Ectodermal cell (in vitro differentiated cells): Measurements from ENCODE around the gene PCDH10.

ENCODE experiments used
- H3K27ac ChIP-seq: 2 replicates; pipeline ENCODE4 v1.7.0; 2013; ENCODE audit warnings: mild to moderate bottlenecking, low read depth, low read length; ENCODE audit not compliant: insufficient read depth, poor library complexity, severe bottlenecking
- H3K27me3 ChIP-seq: 2 replicates; pipeline ENCODE4 v1.7.0; 2013; ENCODE audit warnings: mild to moderate bottlenecking, low read length; ENCODE audit not compliant: insufficient read depth, control insufficient read depth, poor library complexity, severe bottlenecking
- H3K36me3 ChIP-seq: one replicate; pipeline ENCODE4 v1.7.0; 2013; ENCODE audit warnings: low read length; ENCODE audit not compliant: control insufficient read depth, insufficient read depth
- H3K4me1 ChIP-seq: one replicate; pipeline ENCODE4 v1.7.0; 2013; ENCODE audit warnings: low read length; ENCODE audit not compliant: control insufficient read depth, insufficient read depth
- H3K4me3 ChIP-seq: 2 replicates; pipeline ENCODE4 v1.7.0; 2013; ENCODE audit warnings: low read depth, low read length, control low read depth; ENCODE audit not compliant: insufficient read depth
- H3K9me3 ChIP-seq: 2 replicates; pipeline ENCODE4 v1.7.0; 2013; ENCODE audit warnings: mild to moderate bottlenecking, low read length, moderate library complexity; ENCODE audit not compliant: control insufficient read depth
- WGBS, 2 experiments: methylation state at CpG; one replicate each; pipeline ENCODE4 v1.1.7; 2013; ENCODE audit warnings: missing lambda C conversion rate in 2 of 2; 5-methylcytosine and 5-hydroxymethylcytosine counted together

Gene PCDH10

DNA sequence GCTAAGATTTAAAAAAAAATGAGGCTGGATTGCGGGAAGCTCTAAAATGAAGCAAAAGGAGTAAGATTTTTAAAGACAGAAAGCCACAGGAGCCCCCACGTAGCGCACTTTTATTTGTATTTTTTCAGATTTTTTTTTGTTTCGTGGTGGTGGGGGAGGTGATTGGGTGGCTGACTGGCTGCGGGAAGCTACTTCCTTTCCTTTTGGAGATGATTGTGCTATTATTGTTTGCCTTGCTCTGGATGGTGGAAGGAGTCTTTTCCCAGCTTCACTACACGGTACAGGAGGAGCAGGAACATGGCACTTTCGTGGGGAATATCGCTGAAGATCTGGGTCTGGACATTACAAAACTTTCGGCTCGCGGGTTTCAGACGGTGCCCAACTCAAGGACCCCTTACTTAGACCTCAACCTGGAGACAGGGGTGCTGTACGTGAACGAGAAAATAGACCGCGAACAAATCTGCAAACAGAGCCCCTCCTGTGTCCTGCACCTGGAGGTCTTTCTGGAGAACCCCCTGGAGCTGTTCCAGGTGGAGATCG lies 908 bp downstream of the PCDH10 start:
- Histone ChIP-seq H3K9me3 (no peaks in the 10 kb centered on the region), H3K36me3 (no peaks in the 10 kb centered on the region), H3K27ac (no peak overlapping the region), H3K4me3 (peak overlapping the region; percentile 46), H3K4me1 (peaks cover 32% of the 10 kb centered on the region), H3K27me3 (peaks cover 85% of the 10 kb centered on the region)
- WGBS, 2 experiments: 2 to 4% methylated on average over 17 of the region's 17 CpGs

DNA sequence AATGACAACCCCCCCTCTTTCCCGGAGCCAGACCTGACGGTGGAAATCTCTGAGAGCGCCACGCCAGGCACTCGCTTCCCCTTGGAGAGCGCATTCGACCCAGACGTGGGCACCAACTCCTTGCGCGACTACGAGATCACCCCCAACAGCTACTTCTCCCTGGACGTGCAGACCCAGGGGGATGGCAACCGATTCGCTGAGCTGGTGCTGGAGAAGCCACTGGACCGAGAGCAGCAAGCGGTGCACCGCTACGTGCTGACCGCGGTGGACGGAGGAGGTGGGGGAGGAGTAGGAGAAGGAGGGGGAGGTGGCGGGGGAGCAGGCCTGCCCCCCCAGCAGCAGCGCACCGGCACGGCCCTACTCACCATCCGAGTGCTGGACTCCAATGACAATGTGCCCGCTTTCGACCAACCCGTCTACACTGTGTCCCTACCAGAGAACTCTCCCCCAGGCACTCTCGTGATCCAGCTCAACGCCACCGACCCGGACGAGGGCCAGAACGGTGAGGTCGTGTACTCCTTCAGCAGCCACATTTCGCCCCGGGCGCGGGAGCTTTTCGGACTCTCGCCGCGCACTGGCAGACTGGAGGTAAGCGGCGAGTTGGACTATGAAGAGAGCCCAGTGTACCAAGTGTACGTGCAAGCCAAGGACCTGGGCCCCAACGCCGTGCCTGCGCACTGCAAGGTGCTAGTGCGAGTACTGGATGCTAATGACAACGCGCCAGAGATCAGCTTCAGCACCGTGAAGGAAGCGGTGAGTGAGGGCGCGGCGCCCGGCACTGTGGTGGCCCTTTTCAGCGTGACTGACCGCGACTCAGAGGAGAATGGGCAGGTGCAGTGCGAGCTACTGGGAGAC lies 1.6 kb downstream of the PCDH10 start:
- peaks cover 32% of the 10 kb centered on the region for H3K4me1 ChIP-seq
- no peaks in the 10 kb centered on the region for H3K36me3 ChIP-seq
- peaks cover 84% of the 10 kb centered on the region for H3K27me3 ChIP-seq
- peak overlapping the region; percentile 46 for H3K4me3 ChIP-seq
- no peak overlapping the region for H3K27ac ChIP-seq
- 1% methylated on average over 63 of the region's 63 CpGs for WGBS, 2 experiments
- no peaks in the 10 kb centered on the region for H3K9me3 ChIP-seq

DNA sequence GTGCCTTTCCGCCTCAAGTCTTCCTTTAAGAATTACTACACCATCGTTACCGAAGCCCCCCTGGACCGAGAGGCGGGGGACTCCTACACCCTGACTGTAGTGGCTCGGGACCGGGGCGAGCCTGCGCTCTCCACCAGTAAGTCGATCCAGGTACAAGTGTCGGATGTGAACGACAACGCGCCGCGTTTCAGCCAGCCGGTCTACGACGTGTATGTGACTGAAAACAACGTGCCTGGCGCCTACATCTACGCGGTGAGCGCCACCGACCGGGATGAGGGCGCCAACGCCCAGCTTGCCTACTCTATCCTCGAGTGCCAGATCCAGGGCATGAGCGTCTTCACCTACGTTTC lies 2.2 kb downstream of the PCDH10 start:
- Histone ChIP-seq H3K27ac (no peak overlapping the region), H3K36me3 (no peaks in the 10 kb centered on the region)
- WGBS, 2 experiments: 0% methylated on average over 31 of the region's 31 CpGs

DNA sequence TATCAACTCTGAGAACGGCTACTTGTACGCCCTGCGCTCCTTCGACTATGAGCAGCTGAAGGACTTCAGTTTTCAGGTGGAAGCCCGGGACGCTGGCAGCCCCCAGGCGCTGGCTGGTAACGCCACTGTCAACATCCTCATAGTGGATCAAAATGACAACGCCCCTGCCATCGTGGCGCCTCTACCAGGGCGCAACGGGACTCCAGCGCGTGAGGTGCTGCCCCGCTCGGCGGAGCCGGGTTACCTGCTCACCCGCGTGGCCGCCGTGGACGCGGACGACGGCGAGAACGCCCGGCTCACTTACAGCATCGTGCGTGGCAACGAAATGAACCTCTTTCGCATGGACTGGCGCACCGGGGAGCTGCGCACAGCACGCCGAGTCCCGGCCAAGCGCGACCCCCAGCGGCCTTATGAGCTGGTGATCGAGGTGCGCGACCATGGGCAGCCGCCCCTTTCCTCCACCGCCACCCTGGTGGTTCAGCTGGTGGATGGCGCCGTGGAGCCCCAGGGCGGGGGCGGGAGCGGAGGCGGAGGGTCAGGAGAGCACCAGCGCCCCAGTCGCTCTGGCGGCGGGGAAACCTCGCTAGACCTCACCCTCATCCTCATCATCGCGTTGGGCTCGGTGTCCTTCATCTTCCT lies 2.7 kb downstream of the PCDH10 start:
- peaks cover 74% of the 10 kb centered on the region for H3K27me3 ChIP-seq
- no peaks in the 10 kb centered on the region for H3K36me3 ChIP-seq
- H3K4me1 ChIP-seq: peaks cover 32% of the 10 kb centered on the region
- no peaks in the 10 kb centered on the region for H3K9me3 ChIP-seq
- peak overlapping the region; percentile 46 for H3K4me3 ChIP-seq
- WGBS, 2 experiments: 0 to 1% methylated on average over 62 of the region's 62 CpGs
- no peak overlapping the region for H3K27ac ChIP-seq

More for the DNA sequence above, 2.2 kb downstream of the PCDH10 start:
- Histone ChIP-seq H3K4me1 (peaks cover 32% of the 10 kb centered on the region), H3K27me3 (peaks cover 78% of the 10 kb centered on the region), H3K9me3 (no peaks in the 10 kb centered on the region), H3K4me3 (peak overlapping the region; percentile 46)

DNA sequence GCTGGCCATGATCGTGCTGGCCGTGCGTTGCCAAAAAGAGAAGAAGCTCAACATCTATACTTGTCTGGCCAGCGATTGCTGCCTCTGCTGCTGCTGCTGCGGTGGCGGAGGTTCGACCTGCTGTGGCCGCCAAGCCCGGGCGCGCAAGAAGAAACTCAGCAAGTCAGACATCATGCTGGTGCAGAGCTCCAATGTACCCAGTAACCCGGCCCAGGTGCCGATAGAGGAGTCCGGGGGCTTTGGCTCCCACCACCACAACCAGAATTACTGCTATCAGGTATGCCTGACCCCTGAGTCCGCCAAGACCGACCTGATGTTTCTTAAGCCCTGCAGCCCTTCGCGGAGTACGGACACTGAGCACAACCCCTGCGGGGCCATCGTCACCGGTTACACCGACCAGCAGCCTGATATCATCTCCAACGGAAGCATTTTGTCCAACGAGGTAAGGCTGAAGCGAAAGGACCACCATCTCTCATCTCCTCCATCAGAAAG lies 3.3 kb downstream of the PCDH10 start:
- 1% methylated on average over 26 of the region's 26 CpGs for WGBS, 2 experiments
- peaks cover 69% of the 10 kb centered on the region for H3K27me3 ChIP-seq
- peaks cover 32% of the 10 kb centered on the region for H3K4me1 ChIP-seq
- no peak overlapping the region for H3K27ac ChIP-seq
- H3K4me3 ChIP-seq: peak overlapping the region; percentile 46
- no peaks in the 10 kb centered on the region for H3K36me3 ChIP-seq
- H3K9me3 ChIP-seq: no peaks in the 10 kb centered on the region

DNA sequence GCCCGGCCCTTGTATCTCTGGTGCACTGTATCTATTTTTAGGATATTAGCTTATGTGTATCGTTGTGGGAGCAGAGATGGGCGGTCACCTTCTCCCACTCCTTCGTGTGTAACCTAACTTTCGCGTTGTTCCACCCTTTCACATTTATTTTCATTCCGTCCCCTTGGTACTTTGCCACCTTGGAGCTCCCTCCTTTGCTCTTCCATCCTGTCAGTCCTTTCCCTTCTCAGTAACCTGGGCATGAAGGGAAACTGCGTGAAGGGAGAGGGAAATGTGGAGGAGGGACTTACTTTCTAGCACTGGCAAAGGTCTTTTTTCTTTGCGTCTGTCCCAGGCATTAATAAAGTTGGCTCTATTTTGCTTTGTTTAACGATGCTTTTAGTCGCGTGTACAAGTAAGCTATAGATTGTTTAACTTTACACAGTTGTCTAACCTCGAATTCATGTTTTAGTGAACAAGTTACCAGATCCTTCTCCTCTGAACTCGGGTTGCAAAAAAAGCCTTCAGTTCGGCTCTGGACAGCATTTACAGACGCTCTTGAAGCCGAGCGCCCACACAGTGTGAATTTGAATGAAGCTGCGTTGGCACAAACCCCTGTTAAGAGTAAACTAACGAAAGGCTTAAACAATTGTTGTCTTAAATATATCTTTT lies 3.9 kb downstream of the PCDH10 start:
- peaks cover 63% of the 10 kb centered on the region for H3K27me3 ChIP-seq
- no peaks in the 10 kb centered on the region for H3K9me3 ChIP-seq
- H3K36me3 ChIP-seq: no peaks in the 10 kb centered on the region
- peaks cover 32% of the 10 kb centered on the region for H3K4me1 ChIP-seq
- no peak overlapping the region for H3K27ac ChIP-seq
- peak overlapping the region; percentile 46 for H3K4me3 ChIP-seq
- WGBS, 2 experiments: 2 to 6% methylated on average over 18 of the region's 20 CpGs

DNA sequence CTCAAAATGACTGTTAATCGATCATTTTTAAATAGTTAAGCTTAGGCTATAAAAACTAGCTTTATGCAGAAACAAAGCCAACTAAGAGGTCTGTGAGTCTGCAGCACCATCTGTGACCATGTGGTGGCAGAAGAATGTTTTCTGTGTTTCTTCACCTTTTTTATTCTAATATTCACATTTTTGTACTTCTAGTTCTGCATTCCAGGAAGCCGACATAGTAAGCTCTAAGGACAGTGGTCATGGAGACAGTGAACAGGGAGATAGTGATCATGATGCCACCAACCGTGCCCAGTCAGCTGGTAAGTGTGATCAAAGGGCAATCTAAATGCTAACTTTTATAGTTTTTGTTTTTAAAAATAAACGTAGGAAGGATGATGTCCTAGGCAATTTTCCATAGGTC lies 5.6 kb downstream of the PCDH10 start:
- Histone ChIP-seq H3K4me3 (no peak overlapping the region), H3K9me3 (no peaks in the 10 kb centered on the region), H3K27ac (no peak overlapping the region), H3K4me1 (peaks cover 27% of the 10 kb centered on the region), H3K36me3 (no peaks in the 10 kb centered on the region), H3K27me3 (peaks cover 45% of the 10 kb centered on the region)
- 63 to 65% methylated on average over 4 of the region's 4 CpGs for WGBS, 2 experiments

DNA sequence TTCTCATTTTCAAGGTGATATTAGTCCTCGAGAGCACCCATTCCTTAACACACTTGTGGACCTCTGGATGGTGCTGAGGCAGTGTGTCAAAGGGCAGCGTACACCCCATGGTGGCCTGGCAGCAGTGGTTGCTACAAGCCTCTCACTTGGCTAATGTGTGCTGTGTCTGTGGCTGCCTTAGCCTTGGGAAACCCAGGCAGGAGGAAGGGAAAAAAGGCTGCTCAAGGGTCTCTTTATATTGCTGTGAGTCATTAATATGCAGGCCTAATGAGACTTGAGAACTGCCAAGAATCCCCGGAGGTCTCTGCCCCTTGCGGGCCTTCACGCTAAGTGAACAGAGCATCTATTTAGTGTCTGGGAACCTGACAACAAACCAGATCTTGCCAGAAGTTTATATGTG lies 7.0 kb downstream of the PCDH10 start:
- WGBS, 2 experiments: 83 to 85% methylated on average over 5 of the region's 5 CpGs

DNA sequence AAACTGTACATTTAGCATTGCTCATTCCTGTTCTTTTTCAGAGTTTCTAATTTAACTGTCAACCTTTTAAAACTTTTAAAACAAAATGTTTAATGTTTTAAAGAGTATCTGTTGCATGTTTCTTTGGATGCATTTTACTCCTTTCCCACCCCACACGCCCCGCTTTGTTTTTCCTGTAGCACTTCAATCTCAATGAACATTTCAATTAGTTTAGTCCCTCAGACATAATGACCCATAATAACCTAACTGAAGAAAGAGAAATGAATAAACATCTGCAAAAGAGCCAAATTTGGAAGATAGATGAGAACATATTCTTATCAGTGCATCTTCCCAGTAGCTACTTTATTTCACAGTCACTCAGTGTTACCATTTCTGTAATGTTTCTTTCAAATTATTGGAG lies 7.5 kb downstream of the PCDH10 start:
- 92 to 94% methylated on average over 2 of the region's 2 CpGs for WGBS, 2 experiments
- H3K27me3 ChIP-seq: peaks cover 27% of the 10 kb centered on the region

More for the DNA sequence above, 7.0 kb downstream of the PCDH10 start:
- H3K4me1 ChIP-seq: peaks cover 14% of the 10 kb centered on the region
- H3K27me3 ChIP-seq: peaks cover 31% of the 10 kb centered on the region
- H3K36me3 ChIP-seq: no peaks in the 10 kb centered on the region
- H3K27ac ChIP-seq: no peak overlapping the region
- no peaks in the 10 kb centered on the region for H3K9me3 ChIP-seq
- H3K4me3 ChIP-seq: no peak overlapping the region

More for the DNA sequence above, 7.5 kb downstream of the PCDH10 start:
- Histone ChIP-seq H3K36me3 (no peaks in the 10 kb centered on the region), H3K9me3 (no peaks in the 10 kb centered on the region), H3K4me3 (no peak overlapping the region), H3K4me1 (peaks cover 14% of the 10 kb centered on the region), H3K27ac (no peak overlapping the region)
